H1 (cell line): ENCODE measurements around the gene AGBL1. TPM values are rescaled to one million over a fixed set of nuclear protein-coding genes. Genes with fewer than 3 reads are reported as not detected.
A peak's percentile ranks its signal among the peaks of the same experiment; 100 is the strongest.

Experiments used
- CTCF ChIA-PET: fragments of 300-600 bp; sonication (Branson Sonifier 250); formaldehyde crosslinking; loops from one replicate; lab custom pipeline; 2021; ENCODE audit not compliant: partially characterized antibody; lab: Charles Lee
- POLR2A ChIA-PET: fragments of 300-600 bp; sonication (Branson Sonifier 250); formaldehyde crosslinking; loops from one replicate; lab custom pipeline; 2021; ENCODE audit warnings: inconsistent platforms; ENCODE audit not compliant: partially characterized antibody; lab: Charles Lee
- DNase-seq, 2 experiments: peaks; one replicate each; pipeline versions ENCODE4 v3.0.0 to v3.0.0-alpha.2; 2010 to 2022; ENCODE audit warnings: low spot score in 2 of 2, low read depth in 1 of 2, mixed read lengths in 1 of 2
- FAIRE-seq: peaks from 2 replicates; lab custom pipeline; 2011; peaks lifted over from hg19 to GRCh38; lab: Jason Lieb, UNC
- H2AFZ ChIP-seq: 2 replicates; pipeline ENCODE4 v1.8.1; 2012; ENCODE audit warnings: low read length, inconsistent platforms
- H2AK5ac ChIP-seq: 2 replicates; pipeline ENCODE4 v1.6.1; 2013; ENCODE audit warnings: low read depth, low read length
- H2BK120ac ChIP-seq: replicated peaks from 2 replicates; pipeline ENCODE3; 2013; ENCODE audit warnings: low read depth, low read length, inconsistent platforms
- H2BK12ac ChIP-seq: 2 replicates; pipeline ENCODE4 v1.6.1; 2013; ENCODE audit warnings: low read depth, low read length
- H2BK15ac ChIP-seq: 2 replicates; pipeline ENCODE4 v1.6.1; 2013; ENCODE audit warnings: low read length
- H2BK20ac ChIP-seq: 2 replicates; pipeline ENCODE4 v1.6.1; 2013; ENCODE audit warnings: low read length
- H2BK5ac ChIP-seq: 2 replicates; pipeline ENCODE4 v1.6.1; 2013; ENCODE audit warnings: low read depth, low read length
- H3K14ac ChIP-seq: 2 replicates; pipeline ENCODE4 v1.6.1; 2013; ENCODE audit warnings: inconsistent platforms; ENCODE audit not compliant: insufficient read length
- H3K18ac ChIP-seq: 2 replicates; pipeline ENCODE4 v1.6.1; 2013; ENCODE audit warnings: low read length; ENCODE audit errors: extremely low read depth
- H3K23ac ChIP-seq: 2 replicates; pipeline ENCODE4 v1.6.1; 2013; ENCODE audit warnings: inconsistent platforms; ENCODE audit not compliant: insufficient read length
- H3K23me2 ChIP-seq: 2 replicates; pipeline ENCODE4 v1.6.1; 2013; ENCODE audit warnings: low read depth, low read length
- H3K27ac ChIP-seq: 2 replicates; pipeline ENCODE4 v1.6.1; 2011; ENCODE audit warnings: low read depth, low read length, inconsistent platforms
- H3K27me3 ChIP-seq, 4 experiments: replicated peaks in 1 of 4; 1 replicate in 1 of 4; 2 replicates in 3 of 4; pipeline versions ENCODE4 v1.6.1 to v1.8.1; 2011 to 2013; ENCODE audit warnings: low read length in 3 of 4, mild to moderate bottlenecking in 3 of 4, inconsistent platforms in 2 of 4, mixed read lengths in 2 of 4, moderate library complexity in 1 of 4; ENCODE audit not compliant: control insufficient read depth in 3 of 4, insufficient read depth in 3 of 4; ENCODE audit errors: extremely low read depth in 1 of 4
- H3K36me3 ChIP-seq, 4 experiments: 2 replicates each; pipeline versions ENCODE4 v1.6.1 to v1.8.1; 2011 to 2013; ENCODE audit warnings: mild to moderate bottlenecking in 4 of 4, low read length in 3 of 4, moderate library complexity in 2 of 4, control low read depth in 1 of 4, inconsistent platforms in 1 of 4; ENCODE audit not compliant: insufficient read depth in 4 of 4, control insufficient read depth in 2 of 4
- H3K4ac ChIP-seq: replicated peaks from 2 replicates; pipeline ENCODE3; 2013; ENCODE audit warnings: low read length, low read depth, mixed read lengths, inconsistent platforms; ENCODE audit not compliant: insufficient read length
- H3K4me1 ChIP-seq, 4 experiments: replicated peaks in 1 of 4; 1 replicate in 1 of 4; 2 replicates in 3 of 4; pipeline versions ENCODE4 v1.6.1 to v1.8.1; 2011 to 2013; ENCODE audit warnings: low read length in 3 of 4, inconsistent platforms in 2 of 4, mixed read lengths in 1 of 4; ENCODE audit not compliant: insufficient read depth in 4 of 4, control insufficient read depth in 3 of 4
- H3K4me2 ChIP-seq, 2 experiments: 2 replicates each; pipeline versions ENCODE4 v1.6.1 to v1.8.1; 2011 to 2013; ENCODE audit warnings: low read depth in 2 of 2, low read length in 2 of 2, control low read depth in 1 of 2, inconsistent platforms in 1 of 2, mild to moderate bottlenecking in 1 of 2; ENCODE audit not compliant: insufficient read depth in 1 of 2
- H3K4me3 ChIP-seq, 4 experiments: fragments of 200-600, 300-600 bp in 1 of 4; sonication (generic), shearing (Covaris generic), sonication (Bioruptor Twin) in 1 of 4; 2 replicates each; pipeline versions ENCODE4 v1.5.1 to v1.8.1; 2011 to 2016; ENCODE audit warnings: low read length in 4 of 4, low read depth in 3 of 4, control low read depth in 2 of 4, inconsistent platforms in 2 of 4, mild to moderate bottlenecking in 2 of 4, mixed read lengths in 1 of 4, moderate library complexity in 1 of 4; ENCODE audit not compliant: insufficient read depth in 2 of 4; ENCODE audit errors: extremely low read depth in 1 of 4
- H3K56ac ChIP-seq: replicated peaks from 2 replicates; pipeline ENCODE3; 2013; ENCODE audit warnings: low read depth, mild to moderate bottlenecking, mixed read lengths, low read length, inconsistent platforms; ENCODE audit not compliant: insufficient read length
- H3K79me1 ChIP-seq: 2 replicates; pipeline ENCODE4 v1.6.1; 2013; ENCODE audit warnings: low read depth, low read length, control low read depth
- H3K79me2 ChIP-seq, 2 experiments: 2 replicates each; pipeline versions ENCODE4 v1.6.1 to v1.8.1; 2012 to 2013; ENCODE audit warnings: low read length in 2 of 2, mild to moderate bottlenecking in 2 of 2, inconsistent platforms in 1 of 2; ENCODE audit not compliant: insufficient read depth in 2 of 2, control insufficient read depth in 1 of 2
- H3K9ac ChIP-seq, 4 experiments: replicated peaks in 1 of 4; 1 replicate in 1 of 4; 2 replicates in 3 of 4; pipeline versions ENCODE4 v1.6.1 to v1.8.1; 2011 to 2013; ENCODE audit warnings: low read depth in 3 of 4, low read length in 3 of 4, control low read depth in 2 of 4, mild to moderate bottlenecking in 2 of 4, moderate library complexity in 2 of 4, inconsistent platforms in 1 of 4; ENCODE audit errors: extremely low read depth in 1 of 4
- H3K9me3 ChIP-seq, 2 experiments: 2 replicates each; pipeline versions ENCODE4 v1.6.1 to v1.8.1; 2012 to 2013; ENCODE audit warnings: mild to moderate bottlenecking in 2 of 2, moderate library complexity in 2 of 2, control low read depth in 1 of 2, inconsistent platforms in 1 of 2, low read depth in 1 of 2, low read length in 1 of 2, mixed read lengths in 1 of 2; ENCODE audit not compliant: insufficient read depth in 2 of 2
- H4K20me1 ChIP-seq, 2 experiments: replicated peaks in 1 of 2; 2 replicates each; pipeline versions ENCODE3 to v1.8.1; 2011 to 2013; ENCODE audit warnings: inconsistent platforms in 2 of 2, low read length in 2 of 2, mild to moderate bottlenecking in 1 of 2; ENCODE audit not compliant: insufficient read depth in 2 of 2, control insufficient read depth in 1 of 2
- H4K5ac ChIP-seq: 2 replicates; pipeline ENCODE4 v1.6.1; 2013; ENCODE audit warnings: low read length, low read depth, mixed read lengths, inconsistent platforms; ENCODE audit not compliant: insufficient read length
- H4K8ac ChIP-seq: 2 replicates; pipeline ENCODE4 v1.8.0; 2013; ENCODE audit warnings: mild to moderate bottlenecking, moderate library complexity, low read length, inconsistent platforms; ENCODE audit not compliant: insufficient read depth; ENCODE audit errors: extremely low read depth
- H4K91ac ChIP-seq: replicated peaks from 2 replicates; pipeline ENCODE3; 2013; ENCODE audit warnings: low read length, mixed read lengths, inconsistent platforms; ENCODE audit not compliant: insufficient read length
- BACH1 ChIP-seq: IDR thresholded peaks from 2 replicates; pipeline ENCODE4 v1.6.1; 2012; ENCODE audit warnings: low read length, improper control_type of control experiment
- CBX5 ChIP-seq: fragments of 300-800, 300-1000 bp; sonication (generic); IDR thresholded peaks from 2 replicates; pipeline ENCODE4 v1.7.1; 2016; ENCODE audit warnings: antibody characterized with exemption, low read length, low read depth
- CHD2 ChIP-seq: IDR thresholded peaks from 2 replicates; pipeline ENCODE4 v1.6.1; 2012; ENCODE audit warnings: low read length, improper control_type of control experiment
- CTBP2 ChIP-seq: IDR thresholded peaks from 2 replicates; pipeline ENCODE4 v1.7.0; 2011; ENCODE audit warnings: borderline replicate concordance, mild to moderate bottlenecking, moderate library complexity, mixed read lengths, low read length; ENCODE audit not compliant: insufficient read depth, insufficient read length
- TAF7 ChIP-seq: optimal IDR thresholded peaks from 2 replicates; pipeline ENCODE3; 2011; ENCODE audit warnings: low read depth, mild to moderate bottlenecking, inconsistent platforms, low read length, moderate library complexity, borderline replicate concordance
- WGBS, 2 experiments: shearing (Covaris generic) in 1 of 2; methylation state at CpG; one replicate each; pipeline versions ENCODE4 v1.1.6 to v1.1.7; 2013 to 2015; ENCODE audit warnings: low lambda C conversion rate in 2 of 2, mixed read lengths in 2 of 2, inconsistent platforms in 1 of 2, low coverage in 1 of 2, missing lambda C conversion rate in 1 of 2; ENCODE audit not compliant: insufficient replicate concordance in 2 of 2, insufficient coverage in 1 of 2, insufficient read length in 1 of 2; ENCODE audit errors: extremely low coverage in 1 of 2, missing lambda C conversion rate in 1 of 2; 5-methylcytosine and 5-hydroxymethylcytosine counted together
- polyA plus RNA-seq, 7 experiments: library from polyadenylated mRNA; depleted of rRNA in 3 of 7; stranded (reverse) in 5 of 7; unstranded in 2 of 7; fragments of >200 nt in 5 of 7; fragments of 200-250 nt in 2 of 7; gene quantifications; 1 replicate in 5 of 7; 2 replicates in 1 of 7; 4 replicates in 1 of 7; pipeline versions ENCODE4 v1.2.1 to v1.2.3, GENCODE V29; 2011 to 2013; ENCODE audit warnings: missing spikeins in 2 of 7, mixed read lengths in 2 of 7
- total RNA-seq: library from RNA; stranded (reverse); fragmentation: NEBNext Ultra II Directional; extraction: Animal tissue kit (Norgen Biotek cat#: 25700); gene quantifications from 2 replicates; pipeline ENCODE4 v1.2.1, GENCODE V29; 2021

AGBL1 gene
- total and polyA plus RNA-seq, 2 of the 8 experiments (the other 6 are each of a cell fraction or from before 2014, with no cell fraction given): not detected

DNA sequence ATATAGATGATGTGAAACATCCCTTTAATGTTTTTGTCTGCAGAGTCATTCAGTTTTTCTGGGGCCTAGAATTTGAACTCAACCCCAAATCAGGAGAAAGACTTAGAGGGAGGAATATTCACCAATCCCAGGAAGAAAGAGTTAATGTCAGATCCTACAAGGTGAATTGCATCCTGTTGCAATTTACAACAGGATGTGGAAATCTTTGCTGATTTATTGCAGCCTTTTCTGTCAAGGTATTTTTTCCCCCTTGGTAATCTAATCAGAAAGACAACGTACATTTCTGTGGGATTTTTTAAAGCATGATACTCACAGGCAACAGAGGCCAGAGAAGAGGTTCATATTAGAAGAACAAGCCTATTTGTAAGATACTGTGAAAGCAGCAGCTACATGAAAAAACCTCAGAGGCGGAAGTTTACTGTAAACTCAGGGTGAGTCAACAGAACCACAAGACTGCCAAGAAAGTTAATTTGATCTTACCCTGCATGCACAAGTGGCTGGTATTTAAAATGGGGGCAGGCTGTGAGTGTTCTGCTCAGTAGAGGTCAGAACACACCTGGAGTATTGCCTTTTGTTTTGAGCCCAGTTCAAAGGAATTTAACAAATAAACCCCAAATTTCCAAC is 531.9 kb downstream of the AGBL1 start:
- H3K4me1 ChIP-seq: peaks cover 0 to 3% (median 0%) of the 10 kb centered on the region in 4 experiments; a peak in 1 of 7 replicates
- H3K18ac ChIP-seq: no peak overlapping the region; the same call in 1 of the 2 replicates
- DNase-seq (no peak), FAIRE-seq (no peak)
- H4K5ac ChIP-seq: no peak overlapping the region
- H2AFZ ChIP-seq: peak overlapping the region; percentile 83; the same call in 1 of the 2 replicates
- H3K36me3 ChIP-seq: no peaks in the 10 kb centered on the region
- H4K8ac ChIP-seq: no peak overlapping the region
- H3K79me1 ChIP-seq: no peaks in the 10 kb centered on the region
- no peak overlapping the region for H2BK15ac ChIP-seq
- H2BK5ac ChIP-seq: peak overlapping the region; percentile 12; the same call in 1 of the 2 replicates
- H2BK20ac ChIP-seq: no peak overlapping the region; the same call in 1 of the 2 replicates
- H3K4me2 ChIP-seq: no peak overlapping the region
- H3K56ac ChIP-seq: no peak overlapping the region
- no peak overlapping the region for H3K14ac ChIP-seq
- ChIA-PET CTCF (interaction anchor here (0.6 to 1.4 kb wide), 4 partner anchors 13 to 348 kb away, joined by 3 to 5 read pairs (median 4); no protein-coding TSS in a partner anchor), POLR2A (interaction anchor here (0.6 kb wide), 1 partner anchor 11 kb away, joined by 3 read pairs; no protein-coding TSS in a partner anchor)
- H3K27ac ChIP-seq: peak overlapping the region; percentile 34; the same call in 1 of the 2 replicates
- WGBS, 2 experiments: 85% methylated on average over 2 of the region's 2 CpGs; no CpG with 5 or more reads in 1 of the 2 experiments
- no peak overlapping the region for H3K4ac ChIP-seq
- H2BK120ac ChIP-seq: peak overlapping the region; percentile 26
- H4K20me1 ChIP-seq: no peaks in the 10 kb centered on the region
- H4K91ac ChIP-seq: no peak overlapping the region
- H3K27me3 ChIP-seq: no peaks in the 10 kb centered on the region
- H3K4me3 ChIP-seq: no peak overlapping the region
- H2BK12ac ChIP-seq: no peak overlapping the region
- H3K23ac ChIP-seq: no peak overlapping the region
- H3K9me3 ChIP-seq: peaks cover 0 to 6% of the 10 kb centered on the region in 2 experiments; a peak in 1 of 4 replicates
- no peaks in the 10 kb centered on the region for H3K79me2 ChIP-seq
- H2AK5ac ChIP-seq: no peak overlapping the region
- H3K9ac ChIP-seq: no peak overlapping the region
- no peaks in the 10 kb centered on the region for H3K23me2 ChIP-seq
- TF ChIP-seq TAF7 (no peak), CTBP2 (no peak), CBX5 (no peak), BACH1 (no peak), CHD2 (no peak)
- TF ChIP-seq, all 59 proteins: peak for 0
